Activated CD8-positive, alpha-beta memory T cell treated with anti-CD3 and anti-CD28 coated beads, Interleukin-2, amount 50 U/mL, for 24 hours (primary cell): ENCODE measurements around the gene PTPN11.
"Not testable (repeated sequence)": the region's sequence is repeated elsewhere in the genome, so short reads cannot be mapped to it uniquely, and the experiment has no call there.

Source experiments
- DNase-seq: peaks from one replicate; pipeline ENCODE4 v3.0.0-alpha.2; 2020; ENCODE audit errors: extremely low read depth

The PTPN11 gene

GRCh38 chr12:112514926-112515642 is 96.3 kb downstream of the PTPN11 start:
- DNase-seq: no peak

DNA sequence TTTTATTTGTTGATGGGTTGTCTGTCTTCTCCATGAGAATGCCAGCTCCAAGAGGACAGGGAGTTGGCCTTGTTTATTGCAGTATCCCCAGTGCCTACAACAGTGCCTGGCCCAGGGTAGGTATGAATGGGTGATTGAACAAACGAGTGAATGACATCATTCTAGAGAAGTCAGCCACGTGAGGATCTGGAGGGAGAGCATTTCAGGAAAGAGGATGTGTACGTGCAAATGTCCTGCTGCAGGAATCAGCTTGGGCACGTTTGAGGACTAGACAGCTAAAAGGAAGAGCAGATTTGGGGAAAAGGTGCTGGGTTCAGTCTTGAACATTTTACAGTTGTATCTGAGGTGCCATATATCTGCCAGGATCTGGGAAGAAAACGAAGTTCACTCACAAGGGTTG is 97.1 kb downstream of the PTPN11 start:
- no peak for DNase-seq

- DNase-seq: no peak
Observed at GRCh38 chr12:112517730-112518364, 99.1 kb downstream of the PTPN11 start.

- DNase-seq: no peak
Observed at GRCh38 chr12:112518365-112518735, 99.6 kb downstream of the PTPN11 start.

- DNase-seq: not testable (repeated sequence)
Observed at GRCh38 chr12:112519841-112520340, 101.1 kb downstream of the PTPN11 start.

GRCh38 chr12:112523856-112524255 is 105.1 kb downstream of the PTPN11 start:
- DNase-seq: no peak

DNA sequence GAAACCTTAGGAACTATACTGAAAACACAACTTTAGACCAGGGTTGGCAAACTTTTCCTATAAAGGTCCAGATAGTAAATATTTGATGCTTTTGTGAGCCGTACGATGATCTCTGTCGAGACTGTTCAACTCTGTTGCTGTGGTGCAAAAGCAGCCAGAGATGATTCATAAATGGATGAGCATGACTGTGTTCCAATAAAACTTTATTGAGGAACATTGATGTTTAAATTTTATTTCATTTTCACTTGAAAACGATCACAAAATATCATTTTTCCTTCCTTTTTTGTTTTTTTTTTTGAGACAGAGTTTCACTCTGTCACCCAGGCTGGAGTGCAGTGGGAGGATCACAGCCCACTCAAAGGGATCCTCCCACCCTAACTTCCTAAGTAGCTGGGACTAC is 105.5 kb downstream of the PTPN11 start:
- no peak for DNase-seq

DNA sequence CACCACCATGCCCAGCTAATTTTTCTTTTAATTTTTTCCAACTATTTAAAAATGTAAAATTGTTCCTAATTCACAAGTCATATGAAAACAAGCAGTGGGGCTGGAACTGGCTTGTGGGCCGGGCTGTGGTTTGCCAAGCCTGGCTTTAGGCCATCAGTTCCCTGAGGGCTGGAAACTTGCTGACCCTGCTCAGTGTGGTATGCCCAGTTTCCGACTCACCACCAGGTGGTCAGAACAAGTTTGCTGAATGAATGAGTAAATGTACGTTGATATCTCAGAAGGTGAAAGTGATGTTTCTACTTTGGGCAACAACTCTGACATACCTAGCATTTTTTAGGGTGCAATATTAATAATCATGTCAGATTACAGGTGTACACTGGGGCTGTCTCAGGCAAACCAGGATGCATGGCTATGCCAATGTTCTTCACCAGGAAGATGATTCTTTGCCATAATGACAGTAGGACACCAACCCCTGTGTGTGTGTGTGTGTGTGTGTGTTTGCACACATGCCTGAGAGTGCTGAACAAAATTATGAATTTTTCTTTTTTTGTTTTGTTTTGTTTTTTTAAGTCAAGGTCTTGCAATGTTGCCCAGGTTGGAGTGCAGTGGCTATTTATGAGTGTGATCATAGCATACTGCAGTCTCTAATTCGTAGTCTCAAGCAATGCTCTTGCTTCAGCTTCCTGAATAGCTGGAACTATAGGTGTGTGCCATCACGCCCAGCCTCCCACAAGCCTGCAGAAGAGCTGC is 106.1 kb downstream of the PTPN11 start:
- DNase-seq: no peak

- DNase-seq: no peak
Observed at GRCh38 chr12:112525426-112525809, 106.7 kb downstream of the PTPN11 start.

GRCh38 chr12:112527082-112527481 is 108.3 kb downstream of the PTPN11 start:
- DNase-seq: no peak

GRCh38 chr12:112527501-112527900 is 108.8 kb downstream of the PTPN11 start:
- DNase-seq: no peak

DNA sequence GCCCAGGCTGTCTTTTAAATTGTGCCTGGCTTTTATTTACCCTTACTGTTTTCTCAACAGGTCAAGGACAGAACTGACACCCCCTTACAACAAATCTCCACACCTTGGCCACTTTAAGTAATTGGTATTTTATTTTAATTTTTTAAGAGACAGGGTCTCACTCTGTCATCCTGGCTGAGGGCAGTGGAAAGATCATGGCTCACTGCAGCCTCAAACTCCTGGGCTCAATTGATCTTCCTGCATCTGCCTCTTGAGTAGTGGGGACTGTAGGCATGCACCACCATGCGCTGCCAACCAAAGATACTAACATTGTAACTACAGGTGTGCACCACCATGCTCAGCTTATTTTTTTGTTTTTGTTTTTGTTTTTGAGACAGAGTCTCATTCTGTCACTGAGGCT is 109.8 kb downstream of the PTPN11 start:
- no peak for DNase-seq

- no peak for DNase-seq
Observed at GRCh38 chr12:112530941-112531340, 112.2 kb downstream of the PTPN11 start.

DNA sequence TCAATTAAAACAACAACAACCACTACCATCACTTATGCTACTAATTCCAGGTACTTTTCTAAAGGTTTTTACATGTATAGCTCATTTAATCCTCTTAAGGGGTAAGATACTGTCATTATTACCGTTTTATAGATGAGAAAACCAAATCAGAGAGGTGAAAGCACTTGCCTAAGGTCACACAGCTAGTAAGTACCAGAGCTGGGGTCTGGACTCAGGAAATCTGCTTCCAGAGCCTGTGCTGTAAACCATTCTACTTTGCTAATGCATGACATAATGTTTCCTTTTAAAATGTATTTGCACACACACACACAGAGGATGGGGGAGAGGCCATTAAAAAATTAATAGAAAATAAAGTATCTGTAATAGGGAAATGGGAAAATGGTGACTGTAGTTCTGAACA is 113.4 kb downstream of the PTPN11 start:
- no peak for DNase-seq

- no peak for DNase-seq
Observed at GRCh38 chr12:112533528-112533927, 114.8 kb downstream of the PTPN11 start.

DNA sequence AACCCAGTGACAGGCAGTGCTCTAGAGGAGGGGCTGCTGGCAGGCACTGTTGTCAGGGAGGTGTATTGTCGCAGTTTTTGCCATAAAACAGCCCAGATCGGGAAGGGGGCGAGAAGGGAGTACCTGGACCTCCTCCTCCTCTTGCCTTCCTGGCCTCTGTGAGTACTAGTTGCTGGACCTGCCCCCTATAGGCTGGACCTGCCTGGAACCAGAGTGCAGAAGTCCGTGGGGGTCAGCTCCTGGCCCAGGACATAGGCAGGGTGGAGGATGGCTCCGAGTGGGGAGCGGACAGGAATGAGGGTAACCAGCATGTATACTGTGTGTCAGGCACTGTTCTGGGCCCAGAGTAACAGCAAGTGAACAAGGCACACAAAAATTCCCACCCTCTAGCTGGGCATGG is 116.3 kb downstream of the PTPN11 start:
- DNase-seq: no peak

DNA sequence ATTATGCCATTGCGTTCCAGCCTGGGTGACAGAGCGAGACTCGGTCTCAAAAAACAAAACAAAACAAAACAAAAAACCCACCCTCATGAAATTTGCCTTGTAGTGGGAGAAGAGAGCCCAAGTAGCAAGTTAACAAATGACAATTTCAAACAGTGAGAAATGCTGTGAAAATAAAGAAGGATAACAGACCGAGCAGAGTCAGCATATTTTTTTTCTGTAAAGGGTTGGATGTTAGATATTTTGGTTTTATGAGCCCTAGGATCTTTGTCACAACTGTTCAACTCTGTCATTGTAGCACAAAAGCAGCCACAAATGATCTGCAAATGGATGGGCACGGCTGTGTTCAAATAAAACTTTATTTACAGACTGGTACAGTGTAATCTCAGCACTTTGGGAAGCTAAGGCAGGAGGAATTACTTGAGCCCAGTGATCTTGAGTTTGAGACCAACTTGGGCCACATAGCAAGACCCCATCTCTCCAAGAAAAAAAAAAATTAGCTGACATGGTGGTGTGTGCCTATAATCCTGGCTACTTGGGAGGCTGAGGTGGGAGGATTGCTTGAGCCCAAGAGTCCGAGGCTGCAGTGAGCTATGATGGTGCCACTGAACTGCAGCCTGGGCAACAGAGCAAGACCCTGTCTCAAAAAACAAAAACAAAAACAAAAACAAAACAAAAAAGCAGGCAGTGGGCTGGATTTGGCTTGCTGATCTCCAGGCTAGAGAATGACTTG is 117.1 kb downstream of the PTPN11 start:
- no peak for DNase-seq

- no peak for DNase-seq
Observed at GRCh38 chr12:112536367-112536730, 117.6 kb downstream of the PTPN11 start.

DNA sequence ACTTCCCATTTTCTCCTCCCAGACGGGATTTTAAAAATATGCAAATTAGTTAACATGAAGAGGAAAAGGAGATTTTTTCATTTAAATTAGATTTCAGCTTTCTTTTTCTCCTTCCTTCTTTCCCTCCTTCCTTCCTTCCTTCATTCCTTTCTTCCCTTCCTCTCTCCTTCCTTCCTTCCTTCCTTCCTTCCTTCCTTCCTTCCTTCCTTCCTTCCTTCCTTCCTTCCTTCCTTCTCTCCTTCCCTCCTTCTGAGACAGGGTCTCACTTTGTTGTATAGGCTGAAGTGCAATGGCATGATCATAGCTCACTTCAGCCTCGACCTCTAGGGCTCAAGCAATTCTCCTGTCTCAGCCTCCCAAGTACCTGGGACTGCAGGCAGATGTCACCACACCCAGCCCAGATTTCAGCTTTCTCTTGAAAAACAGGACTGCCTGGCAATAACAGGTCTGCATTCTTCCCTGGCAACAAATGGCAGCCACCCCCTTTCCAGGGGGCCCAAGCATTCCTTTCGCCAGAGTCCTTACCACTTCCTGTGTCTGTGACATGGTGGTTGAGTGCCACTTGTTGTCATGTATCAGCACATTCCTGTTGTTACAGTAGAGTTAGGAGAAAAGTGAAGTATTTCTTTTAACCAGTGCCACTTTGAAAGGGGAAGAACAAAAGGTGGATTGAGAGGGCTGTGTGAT is 119.1 kb downstream of the PTPN11 start:
- no peak for DNase-seq

DNA sequence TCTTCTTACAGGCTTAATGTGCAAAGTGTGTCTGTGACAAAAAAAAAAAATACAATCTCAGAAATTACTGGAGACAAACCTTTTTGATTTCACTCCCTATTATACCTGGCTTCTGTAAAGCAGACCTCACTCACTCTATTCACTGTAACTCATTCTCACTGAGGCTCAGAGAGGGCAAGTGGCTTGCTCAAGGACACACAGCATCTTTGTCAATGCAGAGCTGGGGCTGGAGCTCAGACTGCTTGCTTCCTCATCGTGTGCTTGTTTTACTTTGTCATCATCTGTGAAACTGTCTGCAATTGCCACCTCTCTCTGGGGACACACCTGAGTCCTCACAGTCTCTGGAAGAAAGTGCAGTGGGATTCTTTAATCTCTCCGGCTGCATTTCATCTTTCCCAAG is 120.0 kb downstream of the PTPN11 start:
- DNase-seq: no peak

DNA sequence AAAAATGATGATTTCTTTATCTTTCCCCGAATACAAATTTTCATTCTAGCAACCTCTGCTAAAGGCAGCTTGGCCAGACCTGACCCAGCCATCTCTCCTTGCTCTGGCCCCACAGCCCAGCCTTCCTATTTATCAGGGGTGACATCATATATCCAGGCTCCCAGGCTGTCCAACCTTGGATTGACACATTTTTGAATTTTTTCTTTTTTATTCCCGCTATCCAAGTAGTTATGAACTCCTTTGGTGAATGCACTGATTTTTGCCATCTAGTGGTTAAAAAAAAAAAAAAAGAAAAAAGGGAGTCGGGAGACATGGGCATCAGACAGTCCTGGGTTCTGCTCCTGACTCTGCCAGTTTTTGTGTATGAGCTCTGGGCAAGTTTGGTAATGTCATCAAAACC is 120.5 kb downstream of the PTPN11 start:
- no peak for DNase-seq

GRCh38 chr12:112540021-112540420 is 121.3 kb downstream of the PTPN11 start:
- no peak for DNase-seq
